ENCODE measurements around the gene DESI1.

DNA sequence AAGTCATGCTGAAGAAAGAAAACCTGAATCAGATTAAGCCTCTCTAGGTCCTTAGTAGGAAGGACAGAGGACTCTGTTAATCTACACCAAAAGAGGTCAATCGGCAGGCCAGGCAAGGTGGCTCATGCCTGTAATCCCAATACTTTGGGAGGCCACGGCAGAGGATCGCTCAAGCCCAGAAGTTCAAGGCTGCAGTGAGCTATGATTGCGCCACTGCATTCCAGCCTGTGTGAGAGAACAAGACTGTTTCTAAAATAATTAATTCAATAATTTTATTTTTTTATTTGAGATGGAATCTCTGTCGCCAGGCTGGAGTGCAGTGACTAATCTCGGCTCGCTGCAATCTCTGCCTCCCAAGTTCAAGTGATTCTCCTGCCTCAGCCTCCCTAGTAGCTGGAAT, 4.7 kb upstream of the DESI1 start:
- TF ChIP-seq, protein P1, sequence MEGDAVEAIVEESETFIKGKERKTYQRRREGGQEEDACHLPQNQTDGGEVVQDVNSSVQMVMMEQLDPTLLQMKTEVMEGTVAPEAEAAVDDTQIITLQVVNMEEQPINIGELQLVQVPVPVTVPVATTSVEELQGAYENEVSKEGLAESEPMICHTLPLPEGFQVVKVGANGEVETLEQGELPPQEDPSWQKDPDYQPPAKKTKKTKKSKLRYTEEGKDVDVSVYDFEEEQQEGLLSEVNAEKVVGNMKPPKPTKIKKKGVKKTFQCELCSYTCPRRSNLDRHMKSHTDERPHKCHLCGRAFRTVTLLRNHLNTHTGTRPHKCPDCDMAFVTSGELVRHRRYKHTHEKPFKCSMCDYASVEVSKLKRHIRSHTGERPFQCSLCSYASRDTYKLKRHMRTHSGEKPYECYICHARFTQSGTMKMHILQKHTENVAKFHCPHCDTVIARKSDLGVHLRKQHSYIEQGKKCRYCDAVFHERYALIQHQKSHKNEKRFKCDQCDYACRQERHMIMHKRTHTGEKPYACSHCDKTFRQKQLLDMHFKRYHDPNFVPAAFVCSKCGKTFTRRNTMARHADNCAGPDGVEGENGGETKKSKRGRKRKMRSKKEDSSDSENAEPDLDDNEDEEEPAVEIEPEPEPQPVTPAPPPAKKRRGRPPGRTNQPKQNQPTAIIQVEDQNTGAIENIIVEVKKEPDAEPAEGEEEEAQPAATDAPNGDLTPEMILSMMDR (IDR thresholded peaks at IDR 0.05), result no peak
- TF ChIP-seq EZH2 (IDR thresholded peaks at IDR 0.05; ENCODE audit: borderline replicate concordance, insufficient read depth, low read depth, low read length, poor library complexity, severe bottlenecking), result no peak

Data from B cell (primary cell).